Measurements from ENCODE around the gene ERBB4. TPM values are rescaled to one million over a fixed set of nuclear protein-coding genes. Genes with fewer than 3 reads are reported as not detected.

ERBB4 gene
- total RNA-seq, 4 donors from 2014 or later, result 0.09 to 0.67 TPM; not detected in 2

GRCh38 chr2:211963969-211964368 is 574.6 kb downstream of the ERBB4 start:
- no peak for DNase-seq
- no peak for TF ChIP-seq POLR2A (IDR thresholded peaks at IDR 0.05)
- no peak for TF ChIP-seq CTCF (IDR thresholded peaks at IDR 0.05)
- Histone ChIP-seq H3K27ac (no peak overlapping the region), H3K4me3 (no peak overlapping the region), H3K4me1 (no peaks in the 10 kb centered on the region), H3K36me3 (no peaks in the 10 kb centered on the region), H3K9me3 (no peaks in the 10 kb centered on the region), H3K27me3 (no peaks in the 10 kb centered on the region)

- Histone ChIP-seq H3K4me1 (no peaks in the 10 kb centered on the region), H3K9me3 (no peaks in the 10 kb centered on the region), H3K4me3 (no peak overlapping the region), H3K27ac (no peak overlapping the region), H3K36me3 (no peaks in the 10 kb centered on the region), H3K27me3 (no peaks in the 10 kb centered on the region)
- no peak for TF ChIP-seq CTCF (IDR thresholded peaks at IDR 0.05)
- no peak for TF ChIP-seq POLR2A (IDR thresholded peaks at IDR 0.05)
- no peak for DNase-seq
Measured at GRCh38 chr2:211957799-211958198, 580.8 kb downstream of the ERBB4 start.

GRCh38 chr2:211955648-211956047 is 583.0 kb downstream of the ERBB4 start:
- Histone ChIP-seq H3K9me3 (no peaks in the 10 kb centered on the region), H3K27ac (no peak overlapping the region), H3K4me1 (no peaks in the 10 kb centered on the region), H3K36me3 (no peaks in the 10 kb centered on the region), H3K27me3 (no peaks in the 10 kb centered on the region), H3K4me3 (no peak overlapping the region)
- TF ChIP-seq POLR2A (IDR thresholded peaks at IDR 0.05) (no peak), CTCF (IDR thresholded peaks at IDR 0.05) (no peak)
- DNase-seq, result no peak

GRCh38 chr2:211948932-211949331 is 589.7 kb downstream of the ERBB4 start:
- H3K4me3 ChIP-seq, result no peak overlapping the region
- no peak for DNase-seq
- no peak overlapping the region for H3K27ac ChIP-seq
- no peaks in the 10 kb centered on the region for H3K27me3 ChIP-seq
- TF ChIP-seq POLR2A (IDR thresholded peaks at IDR 0.05) (no peak), CTCF (IDR thresholded peaks at IDR 0.05) (no peak)
- H3K9me3 ChIP-seq, result no peaks in the 10 kb centered on the region
- no peaks in the 10 kb centered on the region for H3K36me3 ChIP-seq
- H3K4me1 ChIP-seq, result no peaks in the 10 kb centered on the region

- Histone ChIP-seq H3K36me3 (no peaks in the 10 kb centered on the region), H3K9me3 (no peaks in the 10 kb centered on the region), H3K27me3 (no peaks in the 10 kb centered on the region), H3K4me3 (no peak overlapping the region), H3K4me1 (no peaks in the 10 kb centered on the region), H3K27ac (no peak overlapping the region)
- DNase-seq, result no peak
- no peak for TF ChIP-seq POLR2A (IDR thresholded peaks at IDR 0.05)
- TF ChIP-seq CTCF (IDR thresholded peaks at IDR 0.05), result no peak
Measured at GRCh38 chr2:211946960-211947359, 591.6 kb downstream of the ERBB4 start.

GRCh38 chr2:211944572-211944971 is 594.0 kb downstream of the ERBB4 start:
- H3K27ac ChIP-seq, result no peak overlapping the region
- H3K36me3 ChIP-seq, result no peaks in the 10 kb centered on the region
- DNase-seq, result no peak
- H3K9me3 ChIP-seq, result no peaks in the 10 kb centered on the region
- no peak overlapping the region for H3K4me3 ChIP-seq
- H3K4me1 ChIP-seq, result no peaks in the 10 kb centered on the region
- H3K27me3 ChIP-seq, result no peaks in the 10 kb centered on the region
- TF ChIP-seq POLR2A (IDR thresholded peaks at IDR 0.05), result no peak
- no peak for TF ChIP-seq CTCF (IDR thresholded peaks at IDR 0.05)

All from Peyer's patch (tissue), 4 donors.